Heart left ventricle (tissue), 16 donors: ENCODE results near the gene SMYD1. TPM values are rescaled to one million over a fixed set of nuclear protein-coding genes. Genes with fewer than 3 reads are reported as not detected.

Source experiments
- ATAC-seq, 4 donors: fragments of 200-7000 bp; cut with Tn5 transposase; one replicate each; pipeline ENCODE4 v1.9.1; 2020 to 2022; ENCODE audit warnings: moderate library complexity in 4 of 4, mild to moderate bottlenecking in 3 of 4, moderate number of reproducible peaks in 1 of 4
- DNase-seq, 5 donors: peaks; one replicate each; pipeline ENCODE4 v3.0.0-alpha.2; 2020
- H3K27ac ChIP-seq, 12 donors: fragments of 200-600 bp; sonication (generic) in 4 of 12; one replicate each; pipeline versions ENCODE4 v1.5.0 to v1.8.0; 2016 to 2022; ENCODE audit warnings: mild to moderate bottlenecking in 2 of 12
- H3K27me3 ChIP-seq, 9 donors: fragments of 200-600 bp; sonication (generic) in 2 of 9; one replicate each; pipeline versions ENCODE4 v1.5.1 to v1.8.0; 2016 to 2022; ENCODE audit warnings: mild to moderate bottlenecking in 3 of 9
- H3K36me3 ChIP-seq, 9 donors: fragments of 200-600 bp; sonication (generic) in 2 of 9; one replicate each; pipeline versions ENCODE4 v1.5.0 to v1.8.0; 2018 to 2022; ENCODE audit warnings: mild to moderate bottlenecking in 2 of 9
- H3K4me1 ChIP-seq, 12 donors: fragments of 200-600 bp; sonication (generic) in 4 of 12; one replicate each; pipeline versions ENCODE4 v1.5.0 to v1.8.0; 2016 to 2022; ENCODE audit warnings: mild to moderate bottlenecking in 3 of 12
- H3K4me3 ChIP-seq, 12 donors: fragments of 200-600 bp; sonication (generic) in 4 of 12; one replicate each; pipeline versions ENCODE4 v1.5.0 to v1.8.0; 2017 to 2022; ENCODE audit warnings: mild to moderate bottlenecking in 9 of 12, moderate library complexity in 4 of 12
- H3K9me3 ChIP-seq, 12 donors: fragments of 200-600 bp; sonication (generic) in 4 of 12; one replicate each; pipeline versions ENCODE4 v1.5.0 to v1.8.0; 2016 to 2022; ENCODE audit warnings: mild to moderate bottlenecking in 1 of 12
- CTCF ChIP-seq, 12 donors: fragments of 200-600 bp; sonication (generic) in 4 of 12; IDR thresholded peaks; one replicate each; pipeline versions ENCODE4 v1.5.0 to v1.8.0; 2018 to 2022; ENCODE audit warnings: antibody characterized with exemption in 12 of 12, mild to moderate bottlenecking in 5 of 12
- POLR2A ChIP-seq, 2 donors: fragments of 450-650 bp; IDR thresholded peaks; one replicate each; pipeline ENCODE4 v1.6.1; 2017; ENCODE audit warnings: antibody characterized with exemption in 2 of 2, mild to moderate bottlenecking in 2 of 2, moderate library complexity in 2 of 2
- WGBS, 4 donors: extraction: QIAGEN DNeasy Blood & Tissue Kit in 2 of 4; methylation state at CpG; one replicate each; pipeline versions ENCODE4 v1.1.5 to v1.1.7; 2013 to 2018; 5-methylcytosine and 5-hydroxymethylcytosine counted together
- intact Hi-C, 10 donors: fragments of 100-400 bp; cut with DNase I; formaldehyde crosslinking; loops; one replicate each; pipeline versions ENCODE4 v1.11.1 to v1.14.2; 2022
- polyA plus RNA-seq, 2 donors: library from polyadenylated mRNA; stranded (reverse); fragments of 200-250 nt; gene quantifications; one replicate each; pipeline ENCODE4 v1.2.3, GENCODE V29; 2013
- total RNA-seq, 9 donors: library from RNA; depleted of rRNA in 2 of 9; stranded (reverse); fragments of >200 nt in 2 of 9; fragmentation: NEBNext Ultra II Directional in 3 of 9; extraction: Animal tissue kit (Norgen Biotek cat#: 25700) in 3 of 9; gene quantifications; one replicate each; pipeline versions ENCODE4 v1.1.0 to v1.2.4, GENCODE V29; 2016 to 2023
- donor health status: ischemic (EF 13 %, LVEDD 7.1; RV severe dilation, severe dysfunction).
- donor health status: healthy with polysubstance abuse.
- donor health status: DM: no; HTN: yes; CAD: no.
- donor health status: DM: no; HTN: no; CAD: no.
- donor health status: ischemic (EF 25% LVEDD 6.9; RV normal size, moderate dysfunction).
- donor health status: ischemic (EF 25% LVEDD 5.7; RV mildly dilated, moderate dysfunction).
- donor health status: healthy.
- donor health status: DM: yes; HTN: yes; CAD: no.
- donor health status: ischemic (EF 35%, LVEDD 5.7; RV mildly dilated, moderate dysfunction).
- donor health status: nonischemic (EF 11% LVEDD 7.7; RV severe dilation, severe dysfunction).
- donor health status: DM: yes; HTN: yes; CAD: no.
- donor health status: PGD.
- donor health status: ischemic (EF 29% LVEDD 5.4; RV normal size, mild dysfunction).
- donor health status: nonischemic (EF 23%, LVEDD 6.1; RV moderate dilation, normal function).

Gene SMYD1
- total and polyA plus RNA-seq, 11 donors, result 132 to 658 (median 346) TPM

GRCh38 chr2:88055371-88056128 is 12.1 kb upstream of the SMYD1 start, which contains the start of gene KRCC1:
Gene KRCC1, minus strand, starts transcription at chr2:88055783. Its CDS starts 27,220 bp downstream, at chr2:88028563.
- DNase-seq (peak; percentile 95 to 98 (median 98)), ATAC-seq (peak; percentile 98 to 99 (median 98))
- Histone ChIP-seq H3K27ac (peak within 1 kb of the TSS; percentile 92 to 99 (median 98)), H3K27me3 (no peaks in the 10 kb centered on the region), H3K4me1 (peaks cover 6 to 43% (median 35%) of the 10 kb centered on the region in 12 donors), H3K9me3 (no peaks in the 10 kb centered on the region), H3K36me3 (no peaks in the 10 kb centered on the region), H3K4me3 (peak within 1 kb of the TSS; percentile 57 to 99 (median 86))
- intact Hi-C loops, result no loop called here
- WGBS, 4 donors, result 0 to 1% (median 1%) methylated on average over 41 to 77 of the region's 77 CpGs
- TF ChIP-seq POLR2A (IDR thresholded peaks at IDR 0.05) (peak in 1 of 2 donors; percentile 95), CTCF (IDR thresholded peaks at IDR 0.05) (peak in 4 of 12 donors; percentile 9 to 25 (median 14))

GRCh38 chr2:88057437-88057844 is 10.2 kb upstream of the SMYD1 start:
- Histone ChIP-seq H3K4me3 (no peak overlapping the region), H3K36me3 (no peaks in the 10 kb centered on the region), H3K27me3 (no peaks in the 10 kb centered on the region), H3K27ac (no peak overlapping the region), H3K4me1 (peaks cover 6 to 30% (median 25%) of the 10 kb centered on the region in 12 donors), H3K9me3 (no peaks in the 10 kb centered on the region)
- WGBS, 4 donors, result 59 to 79% (median 64%) methylated on average over 4 of the region's 4 CpGs
- TF ChIP-seq CTCF (IDR thresholded peaks at IDR 0.05) (no peak), POLR2A (IDR thresholded peaks at IDR 0.05) (no peak)
- no peak for DNase-seq
- intact Hi-C loops, result no loop called here
- no peak for ATAC-seq

- H3K27me3 ChIP-seq, result no peaks in the 10 kb centered on the region
- H3K27ac ChIP-seq, result no peak overlapping the region
- intact Hi-C loops, result no loop called here
- ATAC-seq, result no peak
- H3K4me3 ChIP-seq, result no peak overlapping the region
- DNase-seq, result no peak
- no peaks in the 10 kb centered on the region for H3K9me3 ChIP-seq
- H3K4me1 ChIP-seq, result peaks cover 6 to 23% (median 19%) of the 10 kb centered on the region in 12 donors
- no peaks in the 10 kb centered on the region for H3K36me3 ChIP-seq
- TF ChIP-seq CTCF (IDR thresholded peaks at IDR 0.05), result no peak
- 88 to 92% (median 91%) methylated on average over 5 of the region's 5 CpGs for WGBS, 4 donors
Measured at GRCh38 chr2:88058191-88058590, 9.4 kb upstream of the SMYD1 start.

GRCh38 chr2:88059979-88060906 is 7.4 kb upstream of the SMYD1 start:
- Histone ChIP-seq H3K4me3 (no peak overlapping the region), H3K27me3 (no peaks in the 10 kb centered on the region), H3K4me1 (peaks cover 0 to 6% (median 4%) of the 10 kb centered on the region in 12 donors), H3K9me3 (no peaks in the 10 kb centered on the region), H3K27ac (no peak overlapping the region), H3K36me3 (no peaks in the 10 kb centered on the region)
- TF ChIP-seq CTCF (IDR thresholded peaks at IDR 0.05) (peak; percentile 62 to 86 (median 74)), POLR2A (IDR thresholded peaks at IDR 0.05) (no peak)
- WGBS, 4 donors, result 48 to 53% (median 50%) methylated on average over 5 of the region's 5 CpGs
- ATAC-seq (peak in 1 of 4 donors; percentile 34), DNase-seq (no peak)
- intact Hi-C loops, result loop anchor here (1.0 to 5.0 kb wide), 5 partner anchors 99 to 102 kb away; no protein-coding TSS in a partner anchor
